Lower leg skin (tissue), 3 donors: ENCODE results near the gene ERC2.

ENCODE experiments used
- POLR2A ChIP-seq, 2 donors: fragments of 450-650 bp; IDR thresholded peaks; one replicate each; pipeline ENCODE4 v1.6.1; 2016 to 2017; ENCODE audit warnings: antibody characterized with exemption in 2 of 2, mild to moderate bottlenecking in 1 of 2, moderate library complexity in 1 of 2
- TF ChIP-seq, protein P1 (sequence below), 3 donors: fragments of 450-650 bp; IDR thresholded peaks; one replicate each; pipeline ENCODE4 v1.5.1; 2016; ENCODE audit warnings: antibody characterized with exemption in 3 of 3, mild to moderate bottlenecking in 3 of 3, moderate library complexity in 2 of 3

DNA sequence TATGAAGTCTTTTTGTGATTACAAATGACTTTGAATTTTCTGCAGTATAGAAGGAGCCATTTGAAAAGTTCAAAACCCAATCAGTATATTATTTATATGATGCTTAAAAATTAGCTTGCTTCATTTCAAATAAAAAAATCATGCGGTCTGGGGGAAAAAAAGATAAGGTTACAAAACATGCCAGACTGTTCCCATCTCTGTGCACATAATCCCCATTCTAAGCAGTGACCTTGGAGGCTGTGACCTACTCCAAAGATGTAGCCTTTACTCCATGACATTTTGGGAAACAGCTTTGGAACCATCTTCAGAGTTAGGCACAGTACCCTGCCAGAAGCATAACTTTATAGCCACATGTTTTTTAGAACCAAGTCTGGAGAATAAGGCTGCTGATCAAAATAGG, 533.5 kb downstream of the ERC2 start:
- TF ChIP-seq, protein P1, sequence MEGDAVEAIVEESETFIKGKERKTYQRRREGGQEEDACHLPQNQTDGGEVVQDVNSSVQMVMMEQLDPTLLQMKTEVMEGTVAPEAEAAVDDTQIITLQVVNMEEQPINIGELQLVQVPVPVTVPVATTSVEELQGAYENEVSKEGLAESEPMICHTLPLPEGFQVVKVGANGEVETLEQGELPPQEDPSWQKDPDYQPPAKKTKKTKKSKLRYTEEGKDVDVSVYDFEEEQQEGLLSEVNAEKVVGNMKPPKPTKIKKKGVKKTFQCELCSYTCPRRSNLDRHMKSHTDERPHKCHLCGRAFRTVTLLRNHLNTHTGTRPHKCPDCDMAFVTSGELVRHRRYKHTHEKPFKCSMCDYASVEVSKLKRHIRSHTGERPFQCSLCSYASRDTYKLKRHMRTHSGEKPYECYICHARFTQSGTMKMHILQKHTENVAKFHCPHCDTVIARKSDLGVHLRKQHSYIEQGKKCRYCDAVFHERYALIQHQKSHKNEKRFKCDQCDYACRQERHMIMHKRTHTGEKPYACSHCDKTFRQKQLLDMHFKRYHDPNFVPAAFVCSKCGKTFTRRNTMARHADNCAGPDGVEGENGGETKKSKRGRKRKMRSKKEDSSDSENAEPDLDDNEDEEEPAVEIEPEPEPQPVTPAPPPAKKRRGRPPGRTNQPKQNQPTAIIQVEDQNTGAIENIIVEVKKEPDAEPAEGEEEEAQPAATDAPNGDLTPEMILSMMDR (IDR thresholded peaks at IDR 0.05): no peak
- TF ChIP-seq POLR2A (IDR thresholded peaks at IDR 0.05): no peak
